NB4 (cell line): ENCODE results near the gene SENP6.
"Not testable (repeated sequence)": the region's sequence is repeated elsewhere in the genome, so short reads cannot be mapped to it uniquely, and the experiment has no call there.

Experiments used
- DNase-seq: peaks from one replicate; pipeline ENCODE4 v3.0.0; 2010; ENCODE audit warnings: low read depth
- H3K4me3 ChIP-seq: one replicate; pipeline ENCODE4 v1.5.1; 2011; ENCODE audit warnings: mild to moderate bottlenecking, low read depth, low read length, moderate library complexity
- CTCF ChIP-seq: IDR thresholded peaks from one replicate; pipeline ENCODE4 v1.5.1; 2012; ENCODE audit warnings: low read depth, low read length
- MAX ChIP-seq: IDR thresholded peaks from 2 replicates; pipeline ENCODE4 v1.6.1; 2011; ENCODE audit warnings: low read depth, low read length
- MYC ChIP-seq: IDR thresholded peaks from 2 replicates; pipeline ENCODE4 v1.6.1; 2011; ENCODE audit warnings: low read depth, low read length
- POLR2A ChIP-seq: IDR thresholded peaks from 2 replicates; pipeline ENCODE4 v1.6.1; 2011; ENCODE audit warnings: mild to moderate bottlenecking; ENCODE audit not compliant: insufficient read length; ENCODE audit errors: extremely low read depth

SENP6 gene

GRCh38 chr6:75657327-75657726 lies 55.6 kb downstream of the SENP6 start:
- no peak overlapping the region for H3K4me3 ChIP-seq
- TF ChIP-seq POLR2A (no peak), CTCF (no peak), MYC (no peak)

GRCh38 chr6:75666592-75666991 lies 64.9 kb downstream of the SENP6 start:
- no peak overlapping the region for H3K4me3 ChIP-seq
- TF ChIP-seq MAX (no peak), CTCF (no peak), MYC (no peak), POLR2A (no peak)
- DNase-seq: no peak

More at GRCh38 chr6:75657327-75657726, 55.6 kb downstream of the SENP6 start:
- no peak for DNase-seq

GRCh38 chr6:75673884-75674283 lies 72.2 kb downstream of the SENP6 start:
- H3K4me3 ChIP-seq: no peak overlapping the region
- DNase-seq: no peak
- no peak for TF ChIP-seq MYC
- TF ChIP-seq CTCF: no peak
- TF ChIP-seq MAX: no peak
- TF ChIP-seq POLR2A: no peak

GRCh38 chr6:75676377-75676776 lies 74.7 kb downstream of the SENP6 start:
- TF ChIP-seq MAX (no peak), CTCF (no peak), MYC (no peak), POLR2A (no peak)

GRCh38 chr6:75682548-75682947 lies 80.9 kb downstream of the SENP6 start:
- H3K4me3 ChIP-seq: not testable (repeated sequence)

More at GRCh38 chr6:75676377-75676776, 74.7 kb downstream of the SENP6 start:
- DNase-seq: no peak
- no peak overlapping the region for H3K4me3 ChIP-seq

GRCh38 chr6:75683005-75683404 lies 81.3 kb downstream of the SENP6 start:
- DNase-seq: not testable (repeated sequence)

More at GRCh38 chr6:75682548-75682947, 80.9 kb downstream of the SENP6 start:
- not testable (repeated sequence) for DNase-seq

GRCh38 chr6:75687535-75687934 lies 85.9 kb downstream of the SENP6 start:
- H3K4me3 ChIP-seq, DNase-seq: not testable (repeated sequence)

More at GRCh38 chr6:75683005-75683404, 81.3 kb downstream of the SENP6 start:
- H3K4me3 ChIP-seq: not testable (repeated sequence)

- not testable (repeated sequence) for H3K4me3 ChIP-seq, DNase-seq
These were observed 86.3 kb downstream of the SENP6 start for GRCh38 chr6:75687937-75688336.
